Liver (tissue), 9 donors: ENCODE results near the gene OR5B21. TPM values are rescaled to one million over a fixed set of nuclear protein-coding genes. Genes with fewer than 3 reads are reported as not detected.

Experiments
- DNase-seq: peaks from one replicate; pipeline ENCODE4 v3.0.0-alpha.2; 2017; ENCODE audit warnings: low spot score
- H3K27ac ChIP-seq, 2 donors: one replicate each; pipeline ENCODE4 v1.7.0; 2013; ENCODE audit warnings: inconsistent platforms in 2 of 2, low read length in 2 of 2, control low read depth in 1 of 2, low read depth in 1 of 2, mild to moderate bottlenecking in 1 of 2
- H3K27me3 ChIP-seq, 4 donors: one replicate each; pipeline versions ENCODE4 v1.6.1 to v1.7.0; 2013; ENCODE audit warnings: low read length in 3 of 4, inconsistent platforms in 1 of 4, mild to moderate bottlenecking in 1 of 4, moderate library complexity in 1 of 4; ENCODE audit not compliant: control insufficient read depth in 4 of 4, insufficient read depth in 4 of 4
- H3K36me3 ChIP-seq, 4 donors: one replicate each; pipeline versions ENCODE4 v1.6.1 to v1.7.0; 2013; ENCODE audit warnings: low read length in 3 of 4, mild to moderate bottlenecking in 3 of 4, low read depth in 1 of 4, moderate library complexity in 1 of 4; ENCODE audit not compliant: control insufficient read depth in 4 of 4, insufficient read depth in 3 of 4
- H3K4me1 ChIP-seq, 4 donors: one replicate each; pipeline versions ENCODE4 v1.6.1 to v1.7.0; 2013; ENCODE audit warnings: low read length in 3 of 4, mild to moderate bottlenecking in 3 of 4, moderate library complexity in 1 of 4; ENCODE audit not compliant: control insufficient read depth in 4 of 4, insufficient read depth in 4 of 4
- H3K4me3 ChIP-seq, 3 donors: one replicate each; pipeline versions ENCODE4 v1.6.1 to v1.7.0; 2013; ENCODE audit warnings: low read length in 3 of 3, control low read depth in 1 of 3, low read depth in 1 of 3, mild to moderate bottlenecking in 1 of 3
- H3K9ac ChIP-seq, 2 donors: one replicate each; pipeline ENCODE4 v1.7.0; 2013; ENCODE audit warnings: low read length in 2 of 2, mild to moderate bottlenecking in 2 of 2, moderate library complexity in 2 of 2, control low read depth in 1 of 2, low read depth in 1 of 2
- H3K9me3 ChIP-seq, 4 donors: one replicate each; pipeline versions ENCODE4 v1.6.1 to v1.7.0; 2013; ENCODE audit warnings: low read length in 3 of 4; ENCODE audit not compliant: control insufficient read depth in 4 of 4
- ATF3 ChIP-seq: IDR thresholded peaks from 2 replicates; pipeline ENCODE4 v1.6.1; 2016; ENCODE audit warnings: antibody characterized with exemption
- CTCF ChIP-seq: fragments of 150-350 bp; IDR thresholded peaks from 2 replicates; pipeline ENCODE4 v1.5.1; 2017; ENCODE audit warnings: improper control_type of control experiment, low read depth, low read length; ENCODE audit not compliant: missing input control
- FOXA1 ChIP-seq: IDR thresholded peaks from 2 replicates; pipeline ENCODE4 v1.6.1; 2016; ENCODE audit warnings: antibody characterized with exemption
- FOXA2 ChIP-seq: IDR thresholded peaks from 2 replicates; pipeline ENCODE4 v1.6.1; 2016; ENCODE audit warnings: antibody characterized with exemption
- HNF4A ChIP-seq, 2 donors: conservative IDR thresholded peaks; 2 replicates each; pipeline ENCODE4 v1.6.1; 2016; ENCODE audit warnings: antibody characterized with exemption in 2 of 2, mild to moderate bottlenecking in 2 of 2
- JUND ChIP-seq, 2 donors: IDR thresholded peaks; 2 replicates each; pipeline ENCODE4 v1.6.1; 2016; ENCODE audit warnings: antibody characterized with exemption in 2 of 2
- NR2F2 ChIP-seq: IDR thresholded peaks from 2 replicates; pipeline ENCODE4 v1.6.1; 2016; ENCODE audit warnings: antibody characterized with exemption
- RAD21 ChIP-seq, 2 donors: IDR thresholded peaks; 2 replicates each; pipeline ENCODE4 v1.6.1; 2016; ENCODE audit warnings: antibody characterized with exemption in 2 of 2, mild to moderate bottlenecking in 2 of 2
- REST ChIP-seq: IDR thresholded peaks from 2 replicates; pipeline ENCODE4 v1.6.1; 2016; ENCODE audit warnings: antibody characterized with exemption, mild to moderate bottlenecking
- RXRA ChIP-seq, 2 donors: IDR thresholded peaks; 2 replicates each; pipeline ENCODE4 v1.6.1; 2017 to 2018; ENCODE audit warnings: antibody characterized with exemption in 2 of 2, mild to moderate bottlenecking in 1 of 2
- SP1 ChIP-seq: IDR thresholded peaks from 2 replicates; pipeline ENCODE4 v1.6.1; 2018; ENCODE audit warnings: antibody characterized with exemption, mild to moderate bottlenecking
- TAF1 ChIP-seq: conservative IDR thresholded peaks from 2 replicates; pipeline ENCODE4 v1.6.1; 2016; ENCODE audit warnings: antibody characterized with exemption, mild to moderate bottlenecking
- YY1 ChIP-seq: IDR thresholded peaks from 2 replicates; pipeline ENCODE4 v1.6.1; 2016; ENCODE audit warnings: antibody characterized with exemption, mild to moderate bottlenecking
- WGBS: extraction: QIAGEN DNeasy Blood & Tissue Kit; methylation state at CpG from one replicate; pipeline ENCODE4 v1.1.7; 2013; 5-methylcytosine and 5-hydroxymethylcytosine counted together
- polyA plus RNA-seq, 2 donors: library from polyadenylated mRNA; stranded (reverse) in 1 of 2; unstranded in 1 of 2; fragments of 200-250 nt in 1 of 2; fragments of >200 nt in 1 of 2; fragmentation: Nextera tagmentation in 1 of 2; extraction: Ambion mirVana in 1 of 2; gene quantifications; one replicate each; pipeline versions ENCODE4 v1.2.1 to v1.2.3, GENCODE V29; 2013 to 2015
- total RNA-seq, 2 donors: library from RNA; depleted of rRNA; stranded (reverse); fragments of >200 nt; gene quantifications; one replicate each; pipeline ENCODE4 v1.2.3, GENCODE V29; 2014
- TF ChIP-seq, protein P1 (sequence below): IDR thresholded peaks from 2 replicates; pipeline ENCODE4 v1.6.1; 2016; ENCODE audit warnings: antibody characterized with exemption
- donor health status: healthy.
- donor health status: healthy.
- donor health status: healthy.
- donor health status: healthy.
- donor health status: healthy.

The OR5B21 gene
- total and polyA plus RNA-seq, 4 donors, result not detected

- H3K9me3 ChIP-seq, result no peaks in the 10 kb centered on the region
- 90% methylated on average over 2 of the region's 2 CpGs for WGBS
- TF ChIP-seq REST (no peak), SP1 (no peak), FOXA1 (no peak)
- H3K4me1 ChIP-seq, result no peaks in the 10 kb centered on the region
- H3K27ac ChIP-seq, result no peak overlapping the region
- H3K36me3 ChIP-seq, result no peaks in the 10 kb centered on the region
- H3K4me3 ChIP-seq, result no peak overlapping the region
- no peak for DNase-seq
- no peak overlapping the region for H3K9ac ChIP-seq
- no peaks in the 10 kb centered on the region for H3K27me3 ChIP-seq
These were observed 10.0 kb downstream of the OR5B21 start for GRCh38 chr11:58497951-58498350.

GRCh38 chr11:58495906-58496305, 12.0 kb downstream of the OR5B21 start:
- H3K27me3 ChIP-seq, result no peaks in the 10 kb centered on the region
- no peak overlapping the region for H3K4me3 ChIP-seq
- DNase-seq, result no peak
- no peaks in the 10 kb centered on the region for H3K9me3 ChIP-seq
- no peak overlapping the region for H3K9ac ChIP-seq
- no peaks in the 10 kb centered on the region for H3K36me3 ChIP-seq
- no peaks in the 10 kb centered on the region for H3K4me1 ChIP-seq
- TF ChIP-seq JUND (IDR thresholded peaks at IDR 0.05) (no peak), TAF1 (no peak)
- no peak overlapping the region for H3K27ac ChIP-seq
- 80% methylated on average over 2 of the region's 2 CpGs for WGBS

- no peak overlapping the region for H3K4me3 ChIP-seq
- no peak for DNase-seq
- H3K9ac ChIP-seq, result no peak overlapping the region
- H3K27ac ChIP-seq, result no peak overlapping the region
- no peaks in the 10 kb centered on the region for H3K27me3 ChIP-seq
- TF ChIP-seq RAD21 (IDR thresholded peaks at IDR 0.05), result no peak
- TF ChIP-seq YY1, result no peak
- TF ChIP-seq HNF4A (conservative IDR thresholded peaks at IDR 0.05), result no peak
- no peak for TF ChIP-seq FOXA2
- TF ChIP-seq FOXA1, result no peak
- no peak for TF ChIP-seq TAF1
- TF ChIP-seq RXRA (IDR thresholded peaks at IDR 0.05), result no peak
- no peak for TF ChIP-seq ATF3
- no peak for TF ChIP-seq NR2F2
- H3K4me1 ChIP-seq, result no peaks in the 10 kb centered on the region
- no peaks in the 10 kb centered on the region for H3K9me3 ChIP-seq
- no peaks in the 10 kb centered on the region for H3K36me3 ChIP-seq
These were observed 13.8 kb downstream of the OR5B21 start for GRCh38 chr11:58494101-58494500.

DNA sequence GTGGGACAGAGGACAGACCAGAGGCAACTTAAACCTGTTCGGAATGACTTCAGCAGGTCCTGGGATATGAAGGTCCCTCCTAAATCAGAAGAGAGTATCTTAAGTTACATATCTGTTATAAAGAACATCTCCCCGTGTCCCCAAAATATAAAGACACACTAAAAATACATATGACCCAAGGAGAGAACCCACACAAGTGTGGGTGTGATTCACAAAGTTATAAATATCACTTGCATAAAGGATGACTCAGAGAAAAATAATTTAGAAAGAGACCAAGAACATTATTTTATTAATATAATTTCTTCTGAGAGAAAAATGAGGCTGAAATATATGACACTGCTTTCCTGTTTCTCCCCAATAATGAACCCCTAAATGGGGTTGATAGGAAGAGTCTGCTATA, 14.2 kb downstream of the OR5B21 start:
- WGBS, result 80% methylated on average over 2 of the region's 2 CpGs
- Histone ChIP-seq H3K9ac (no peak overlapping the region), H3K4me1 (no peaks in the 10 kb centered on the region), H3K27ac (no peak overlapping the region), H3K27me3 (no peaks in the 10 kb centered on the region), H3K36me3 (no peaks in the 10 kb centered on the region), H3K4me3 (no peak overlapping the region), H3K9me3 (no peaks in the 10 kb centered on the region)
- TF ChIP-seq CTCF, result no peak
- TF ChIP-seq JUND (IDR thresholded peaks at IDR 0.05), result no peak
- no peak for TF ChIP-seq TAF1
- TF ChIP-seq, protein P1, sequence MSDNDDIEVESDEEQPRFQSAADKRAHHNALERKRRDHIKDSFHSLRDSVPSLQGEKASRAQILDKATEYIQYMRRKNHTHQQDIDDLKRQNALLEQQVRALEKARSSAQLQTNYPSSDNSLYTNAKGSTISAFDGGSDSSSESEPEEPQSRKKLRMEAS, result no peak
- no peak for TF ChIP-seq HNF4A (conservative IDR thresholded peaks at IDR 0.05)
- no peak for TF ChIP-seq RAD21 (IDR thresholded peaks at IDR 0.05)
- no peak for TF ChIP-seq ATF3
- DNase-seq, result no peak
